ENCODE measurements around the gene EIF5. TPM values are rescaled to one million over a fixed set of nuclear protein-coding genes. Genes with fewer than 3 reads are reported as not detected.

EIF5 gene
- total RNA-seq, 1 donor from 2014 or later, result 86.3 TPM

DNA sequence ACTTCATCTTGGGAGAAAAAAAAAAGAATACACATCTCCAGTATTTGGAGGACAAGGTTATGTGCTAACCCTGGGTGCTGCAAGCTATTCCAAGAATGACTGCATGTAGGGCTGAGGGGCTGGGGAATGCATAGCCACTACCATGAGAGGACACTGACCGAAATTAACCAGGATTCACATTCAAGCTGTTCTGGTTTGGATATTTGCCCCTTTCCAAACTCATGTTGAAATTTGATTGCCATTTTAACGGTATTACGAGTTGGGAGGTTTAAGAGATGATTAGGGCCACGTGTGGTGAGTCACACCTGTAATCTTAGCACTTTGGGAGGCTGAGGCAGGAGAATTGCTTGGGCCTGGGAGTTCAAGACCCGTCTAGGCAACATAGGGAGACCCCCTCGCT, 32.7 kb downstream of the EIF5 start:
- no peak for DNase-seq (ENCODE audit: low read depth in 2 of 2)

DNA sequence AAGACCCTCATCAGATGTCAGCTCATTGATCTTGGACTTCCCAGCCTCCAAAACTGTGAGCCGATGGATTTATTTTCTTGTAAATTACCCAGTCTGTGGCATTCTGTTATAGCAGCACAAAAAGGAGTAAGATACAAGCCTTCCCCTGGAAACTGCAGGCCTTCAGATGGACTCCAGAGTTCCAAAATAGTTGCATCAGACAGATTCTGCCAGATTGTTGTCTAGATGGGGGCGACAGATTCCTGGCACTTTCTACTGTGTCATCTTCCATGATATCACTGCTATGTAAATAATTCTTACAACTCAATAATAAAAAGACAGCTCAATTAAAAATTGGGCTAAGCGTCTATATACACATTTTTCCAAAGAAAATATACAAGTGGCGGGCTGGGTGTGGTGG, 34.0 kb downstream of the EIF5 start:
- DNase-seq (ENCODE audit: low read depth in 2 of 2), result no peak

DNA sequence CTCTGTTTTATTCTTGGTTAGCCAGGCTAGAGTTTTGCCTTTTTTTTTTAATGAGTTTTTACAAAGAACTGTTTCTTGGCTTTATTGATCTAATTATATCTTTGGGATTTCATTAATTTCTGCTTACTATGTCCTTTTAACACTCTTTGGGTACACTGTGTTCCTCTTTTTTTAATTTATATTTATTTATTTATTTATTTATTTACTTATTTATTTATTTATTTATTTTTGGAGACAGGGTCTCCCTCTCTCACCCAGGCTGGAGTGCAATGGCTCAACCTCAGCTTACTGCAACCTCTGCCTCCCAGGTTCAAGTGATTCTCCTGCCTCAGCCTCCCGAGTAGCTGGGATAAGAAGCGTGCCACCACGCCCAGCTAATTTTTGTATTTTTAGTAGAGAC, 36.0 kb downstream of the EIF5 start:
- DNase-seq (ENCODE audit: low read depth in 2 of 2), result no peak

DNA sequence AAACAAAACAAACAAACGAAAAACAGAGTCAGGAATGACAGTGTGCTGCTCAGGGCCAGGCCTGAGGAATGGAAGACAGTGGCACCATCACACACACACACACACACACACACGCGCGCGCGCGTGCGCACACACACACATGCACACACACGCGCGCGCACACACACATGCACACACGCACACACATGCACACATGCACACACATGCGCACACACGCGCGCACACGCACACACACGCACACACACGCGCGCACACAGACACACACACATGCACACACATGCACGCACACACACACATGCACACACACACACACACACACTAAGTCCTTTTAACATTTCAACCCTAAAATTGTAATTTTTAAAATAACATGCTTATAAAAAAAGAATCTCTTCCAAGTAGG, 38.0 kb downstream of the EIF5 start:
- no peak for DNase-seq (ENCODE audit: low read depth in 2 of 2)

DNA sequence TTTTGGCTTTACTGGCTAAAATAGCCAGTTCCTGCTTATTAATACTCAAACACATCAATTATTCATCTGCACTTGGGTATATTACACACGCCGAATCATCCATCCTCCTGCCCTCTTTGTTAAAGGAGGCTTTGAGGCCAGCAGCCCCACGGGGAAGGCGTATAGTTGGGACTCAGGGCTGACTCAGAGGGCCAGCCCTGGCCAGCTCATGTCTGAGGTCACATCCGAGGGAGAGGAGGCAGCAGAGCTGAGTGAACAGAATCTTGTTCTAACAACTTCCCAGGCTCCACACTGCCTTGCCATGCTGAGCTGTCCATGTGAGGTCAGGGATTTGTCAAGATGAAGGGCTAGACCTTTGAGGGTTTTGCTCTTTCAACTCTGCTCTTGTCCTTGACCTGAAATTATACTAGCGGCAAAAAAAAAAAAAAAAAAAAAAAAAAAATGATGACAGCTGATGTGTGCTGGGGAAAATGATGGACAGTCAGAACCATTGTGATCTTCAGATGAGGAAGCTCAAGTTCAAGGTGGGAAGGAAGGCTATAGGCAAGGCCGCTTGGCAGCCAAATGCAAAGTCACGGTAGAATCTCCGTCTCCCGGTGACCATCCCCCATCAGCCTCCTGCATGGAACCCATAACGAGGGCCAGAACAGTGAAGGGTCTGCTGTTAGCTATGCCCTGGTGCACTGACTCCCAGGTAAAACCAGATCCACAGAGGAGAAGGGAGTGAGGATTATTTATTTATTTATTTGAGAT, 38.7 kb downstream of the EIF5 start:
- peak; percentile 29 to 96 for DNase-seq (ENCODE audit: low read depth in 2 of 2)

DNA sequence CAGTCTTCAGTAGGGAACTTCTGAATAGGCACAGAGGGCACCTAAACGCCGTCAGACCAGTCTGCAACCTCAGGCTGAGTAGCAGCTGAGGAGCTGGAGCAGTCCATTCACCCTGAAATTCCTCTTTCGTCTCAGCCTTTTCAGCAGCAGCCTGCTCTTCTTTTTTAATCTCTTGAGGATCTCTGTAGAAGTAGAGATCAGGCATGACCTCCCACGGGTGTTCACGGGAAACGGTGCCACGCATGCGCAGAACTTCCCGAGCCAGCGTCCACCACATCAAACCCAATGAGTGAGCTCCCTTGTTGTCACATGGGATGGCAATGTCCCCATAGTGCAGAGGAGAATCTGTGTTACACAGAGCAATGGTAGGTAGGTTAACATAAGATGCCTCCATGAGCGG, 40.1 kb downstream of the EIF5 start:
- no peak for DNase-seq (ENCODE audit: low read depth in 2 of 2)

DNA sequence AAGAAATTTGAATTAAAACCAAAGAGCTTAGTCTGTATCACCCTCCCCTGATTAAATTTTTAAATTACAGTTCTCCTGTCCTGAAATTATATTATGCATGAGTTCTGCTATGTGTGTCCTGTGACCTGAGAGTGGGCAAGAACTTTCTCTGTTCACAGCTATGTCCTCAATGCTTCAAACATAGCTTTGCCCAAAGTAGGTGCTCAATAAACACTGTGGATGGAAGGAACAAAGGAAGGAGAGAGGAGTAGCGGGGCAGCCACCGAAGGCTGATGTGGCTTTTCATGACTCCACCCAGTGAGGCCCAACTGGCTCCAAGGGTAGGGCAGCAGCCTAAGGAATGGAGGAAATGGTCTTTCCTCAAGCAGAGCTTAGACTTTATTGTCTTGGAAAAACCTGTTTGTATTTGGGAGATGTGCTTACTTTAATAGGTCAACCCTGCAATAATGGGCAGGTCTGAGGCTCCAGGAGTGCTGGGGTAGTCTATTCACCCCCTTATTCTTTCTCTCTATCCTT, 43.5 kb downstream of the EIF5 start:
- no peak for DNase-seq (ENCODE audit: low read depth in 2 of 2)

DNA sequence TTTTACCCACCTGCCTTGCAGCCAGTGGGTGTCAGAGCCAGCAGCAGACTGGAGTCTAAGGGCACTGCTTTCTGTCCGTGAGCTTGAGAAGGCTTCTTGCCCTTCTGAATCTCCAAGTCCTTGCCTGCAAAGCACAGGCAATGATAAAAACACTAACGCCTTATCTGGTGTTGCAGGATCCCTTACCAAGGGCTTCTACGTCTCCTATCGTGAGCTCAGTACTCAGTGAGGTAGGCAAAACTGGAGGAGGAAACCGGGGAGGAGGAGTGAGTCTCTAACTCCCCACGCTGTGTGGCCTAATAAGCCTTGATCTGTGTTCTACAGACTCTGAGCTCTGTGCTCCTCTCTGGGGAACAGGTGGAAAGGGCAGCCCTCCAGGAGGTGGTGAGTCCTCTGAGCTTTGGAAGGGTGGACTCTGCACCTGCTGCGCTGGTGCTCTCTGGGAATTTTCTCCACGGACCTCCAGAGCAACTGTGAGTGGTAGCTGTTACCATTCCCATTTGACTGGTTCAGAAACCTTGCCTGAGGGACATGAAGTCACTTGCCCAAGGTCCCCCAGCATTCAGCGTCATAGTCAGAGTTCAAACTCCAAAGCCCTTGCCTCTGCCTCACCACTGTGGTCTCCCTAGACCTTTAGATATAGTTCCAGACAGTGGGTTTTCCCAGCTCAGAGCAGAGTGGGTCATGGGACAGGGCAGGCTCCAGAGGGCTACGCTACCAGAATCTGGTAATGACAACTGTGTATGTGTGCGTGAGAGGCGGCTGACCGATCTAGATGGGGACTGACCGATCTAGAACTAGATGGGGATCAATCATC, 44.2 kb downstream of the EIF5 start:
- DNase-seq (ENCODE audit: low read depth in 2 of 2), result no peak

DNA sequence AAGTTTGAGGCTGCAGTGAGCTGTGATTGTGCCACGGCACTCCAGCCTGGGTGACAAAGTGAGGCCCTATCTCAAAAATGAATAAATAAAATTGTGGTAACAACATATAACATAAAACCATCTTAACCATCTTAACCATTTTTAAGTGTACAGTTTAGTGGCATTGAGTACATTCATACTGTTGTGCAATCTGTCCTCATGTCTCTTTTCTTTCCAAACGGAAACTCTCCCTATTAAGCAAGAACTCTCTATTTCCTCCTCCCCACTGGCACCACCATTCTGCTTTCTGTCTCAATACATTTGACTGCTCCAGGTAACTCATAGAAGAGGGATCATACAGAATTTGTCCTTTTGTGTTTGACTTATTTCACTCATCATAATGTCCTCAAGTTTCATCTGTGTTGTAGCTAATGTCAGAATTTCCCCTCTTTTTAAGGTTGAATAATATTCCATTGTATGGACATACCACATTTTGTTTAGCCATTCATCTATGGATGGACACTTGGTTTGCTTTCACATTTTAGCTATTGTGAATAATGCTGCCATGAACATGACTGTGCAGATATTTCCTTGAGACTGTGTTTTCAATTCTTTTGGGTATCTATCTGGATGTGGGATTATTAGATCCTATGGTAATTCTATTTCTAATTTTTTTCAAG, 46.8 kb downstream of the EIF5 start:
- no peak for DNase-seq (ENCODE audit: low read depth in 2 of 2)

DNA sequence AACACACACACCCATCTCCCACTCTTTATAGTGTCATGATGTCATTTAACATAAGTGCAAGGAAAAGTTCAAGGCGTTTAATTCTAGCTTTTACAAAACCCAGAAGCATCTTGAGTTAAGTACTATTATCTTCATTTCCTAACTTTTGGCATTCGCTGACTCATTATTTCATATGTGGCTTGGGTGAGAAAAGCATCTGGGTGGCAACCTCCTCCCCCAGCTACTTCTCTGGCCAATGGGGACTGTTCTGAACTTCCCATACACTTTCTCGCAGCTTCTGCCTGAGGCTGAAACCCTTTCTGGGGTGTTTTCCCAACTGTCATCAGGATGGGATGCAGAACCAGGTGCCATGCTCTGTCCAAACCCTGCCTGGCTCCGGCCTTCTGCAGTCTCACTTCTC, 48.3 kb downstream of the EIF5 start:
- peak in 1 of 2 donors; percentile 37 for DNase-seq (ENCODE audit: low read depth in 2 of 2)

DNA sequence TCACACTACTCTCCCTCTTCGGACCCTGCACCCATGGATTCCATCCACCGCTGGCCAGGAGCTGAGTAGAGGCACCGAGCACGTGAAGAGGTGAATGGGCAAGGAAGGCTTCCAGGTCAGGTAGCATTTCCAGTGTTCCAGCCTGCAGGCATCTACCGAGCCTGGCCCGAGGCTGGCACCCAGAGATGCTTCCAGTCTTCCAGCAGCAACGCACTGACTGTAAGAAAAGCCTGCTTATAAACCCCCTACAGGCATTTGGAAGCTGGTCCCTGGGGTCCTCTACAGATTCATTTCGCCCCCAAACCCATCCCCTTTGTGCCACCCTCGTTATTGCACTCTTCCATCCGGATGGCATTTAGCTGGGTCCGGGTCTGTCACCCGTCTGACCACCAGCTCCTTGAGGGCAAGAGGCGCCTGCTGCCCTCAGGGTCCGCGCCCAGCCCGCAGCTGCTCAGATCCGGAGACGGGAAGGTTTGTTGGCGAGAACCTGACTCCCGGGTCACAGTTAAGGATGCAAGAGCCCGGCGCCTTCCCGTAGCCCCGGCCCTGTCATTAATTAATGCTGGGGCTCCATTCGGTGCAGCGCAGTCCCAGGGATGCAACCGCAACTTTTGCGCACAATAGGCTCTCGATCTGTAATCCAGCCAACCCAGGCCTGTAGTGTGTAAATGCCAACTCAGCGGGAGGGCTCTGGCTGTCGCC, 50.6 kb downstream of the EIF5 start:
- DNase-seq (ENCODE audit: low read depth in 2 of 2), result no peak

DNA sequence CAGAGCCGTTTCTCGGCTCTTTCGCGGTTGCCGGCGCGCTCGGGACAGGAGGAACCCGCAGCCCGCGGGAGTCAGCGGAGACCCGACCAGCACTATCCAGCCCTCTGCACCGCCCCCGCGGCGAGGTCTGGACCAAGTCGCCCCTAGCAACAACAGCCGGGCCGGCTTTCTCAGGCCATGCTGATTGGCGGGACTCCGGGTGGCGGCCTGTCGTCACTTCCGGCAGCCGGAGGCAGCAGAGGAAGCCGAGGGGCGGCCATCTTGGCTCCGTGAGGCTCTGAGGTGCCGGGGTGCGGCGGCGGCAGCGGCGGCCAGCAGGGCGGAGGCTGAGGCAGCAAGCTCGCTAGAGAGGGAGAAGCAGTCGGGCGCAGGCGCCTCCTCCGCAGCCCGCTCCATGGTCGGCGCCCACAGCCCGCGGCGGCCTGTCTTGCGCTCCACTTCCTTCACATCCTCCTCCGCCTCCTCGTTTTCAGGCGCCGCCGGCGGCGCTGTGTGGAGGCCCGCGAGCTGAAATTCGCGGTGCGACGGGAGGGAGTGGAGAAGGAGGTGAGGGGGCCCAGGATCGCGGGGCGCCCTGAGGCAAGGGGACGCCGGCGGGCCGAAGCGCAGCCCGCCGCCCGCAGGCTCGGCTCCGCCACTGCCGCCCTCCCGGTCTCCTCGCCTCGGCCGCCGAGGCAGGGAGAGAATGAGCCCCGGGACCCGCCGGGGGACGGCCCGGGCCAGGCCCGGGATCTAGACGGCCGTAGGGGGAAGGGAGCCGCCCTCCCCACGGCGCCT, 51.3 kb downstream of the EIF5 start, which contains the start of gene MARK3:
TSS of gene MARK3 (plus strand) at position 264 of the 777 bp plus-strand sequence. CDS start 615 bp downstream, outside the sequence.
- DNase-seq (ENCODE audit: low read depth in 2 of 2), result peak; percentile 97

DNA sequence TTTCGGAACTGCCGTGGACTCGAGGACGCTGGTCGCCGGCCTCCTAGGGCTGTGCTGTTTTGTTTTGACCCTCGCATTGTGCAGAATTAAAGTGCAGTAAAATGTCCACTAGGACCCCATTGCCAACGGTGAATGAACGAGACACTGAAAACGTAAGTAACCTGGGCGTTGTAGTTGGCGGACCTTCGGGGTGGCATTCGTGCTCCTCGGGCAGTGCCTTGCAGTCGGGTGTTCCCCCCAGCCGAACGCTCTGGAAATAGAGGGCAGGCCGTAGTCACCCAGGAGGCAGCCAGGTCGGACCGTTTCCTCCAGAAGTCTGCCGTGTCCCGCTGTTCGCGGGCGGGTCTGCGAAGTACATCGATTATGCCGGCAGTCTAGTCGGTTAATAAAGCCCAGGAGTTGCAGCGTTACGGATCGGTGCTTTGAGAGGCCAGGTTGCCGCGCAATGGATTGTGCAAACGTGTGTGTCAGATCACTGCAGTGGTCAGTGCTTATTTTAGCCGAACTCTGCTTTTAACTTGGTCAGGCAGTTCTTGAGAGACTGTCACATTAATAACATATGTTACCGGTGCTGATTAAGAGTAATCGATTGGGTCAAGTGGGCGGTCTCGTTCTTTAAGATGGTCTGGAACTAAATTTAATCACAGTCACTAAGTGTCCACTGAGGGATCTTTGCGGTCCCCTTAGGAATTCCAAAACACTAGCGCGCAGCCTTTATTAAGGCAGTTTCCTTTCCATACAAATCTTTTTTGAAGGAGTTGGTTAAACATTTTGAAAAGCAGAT, 52.1 kb downstream of the EIF5 start:
- DNase-seq (ENCODE audit: low read depth in 2 of 2), result peak; percentile 37 to 44

DNA sequence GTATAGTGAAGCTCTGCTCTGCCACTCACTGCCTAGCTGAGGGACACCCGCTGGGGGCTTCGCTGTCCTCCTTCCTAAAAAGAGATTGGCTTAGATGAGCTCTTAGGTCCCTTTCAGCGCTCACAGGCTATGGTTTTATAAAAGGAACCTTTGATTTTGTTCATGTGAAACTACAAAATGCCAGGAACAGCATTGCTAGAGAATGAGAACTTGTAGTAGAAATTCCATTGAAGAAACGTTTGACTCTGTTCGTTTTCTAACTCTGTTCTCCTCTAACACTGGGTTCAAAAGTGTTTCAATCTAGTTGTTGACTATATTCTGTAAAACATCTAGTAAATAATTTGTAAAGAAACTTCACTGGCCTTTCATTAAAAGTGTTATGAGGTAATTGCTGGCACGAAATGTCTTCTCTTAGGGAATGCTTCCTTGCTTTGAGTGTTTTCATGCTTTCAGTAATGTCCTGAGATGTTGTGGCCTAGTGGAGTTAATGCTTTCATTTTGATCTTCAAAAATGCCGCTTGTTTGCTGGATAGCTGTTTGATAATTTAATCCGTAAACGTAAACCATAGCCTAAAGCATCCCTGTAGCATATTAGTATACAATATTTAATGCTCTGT, 52.8 kb downstream of the EIF5 start:
- DNase-seq (ENCODE audit: low read depth in 2 of 2), result peak in 1 of 2 donors; percentile 44

DNA sequence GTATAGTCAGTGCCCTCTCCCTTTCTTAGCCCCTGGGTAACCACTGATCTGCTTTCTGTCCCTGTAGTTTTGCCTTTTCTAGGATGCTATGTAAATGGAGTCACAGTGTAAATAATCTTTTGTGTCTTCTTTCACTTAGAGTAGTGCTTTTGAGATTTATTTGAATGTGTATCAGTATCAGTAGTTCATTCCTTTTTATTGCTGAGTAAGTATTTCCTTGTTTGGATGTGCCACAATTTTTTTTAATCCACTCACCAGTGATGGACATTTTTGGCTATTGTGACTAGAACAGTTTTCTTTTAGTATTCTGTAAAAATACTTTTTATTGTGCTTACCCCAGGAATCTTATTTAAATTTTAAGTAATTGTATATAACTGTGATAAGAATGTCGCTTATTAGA, 54.6 kb downstream of the EIF5 start:
- no peak for DNase-seq (ENCODE audit: low read depth in 2 of 2)

DNA sequence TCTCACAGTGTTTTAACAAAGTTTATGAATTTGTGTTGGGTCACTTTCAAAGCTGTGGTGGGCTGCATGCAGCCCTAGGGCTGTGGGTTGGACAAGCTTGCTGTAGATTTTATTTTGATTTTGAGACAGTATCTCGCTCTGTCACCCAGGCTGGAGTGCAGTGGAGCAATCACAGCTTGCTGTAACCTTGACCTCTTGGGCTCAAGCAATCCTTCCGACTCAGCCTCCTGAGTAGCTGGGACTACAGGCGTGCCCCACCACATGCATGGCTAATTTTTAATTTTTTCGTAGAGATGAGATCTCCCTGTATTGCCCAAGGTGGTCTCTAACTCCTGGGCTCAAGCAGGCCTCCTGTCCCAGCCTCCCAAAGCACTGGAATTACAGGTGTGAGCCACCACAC, 56.6 kb downstream of the EIF5 start:
- DNase-seq (ENCODE audit: low read depth in 2 of 2), result no peak

DNA sequence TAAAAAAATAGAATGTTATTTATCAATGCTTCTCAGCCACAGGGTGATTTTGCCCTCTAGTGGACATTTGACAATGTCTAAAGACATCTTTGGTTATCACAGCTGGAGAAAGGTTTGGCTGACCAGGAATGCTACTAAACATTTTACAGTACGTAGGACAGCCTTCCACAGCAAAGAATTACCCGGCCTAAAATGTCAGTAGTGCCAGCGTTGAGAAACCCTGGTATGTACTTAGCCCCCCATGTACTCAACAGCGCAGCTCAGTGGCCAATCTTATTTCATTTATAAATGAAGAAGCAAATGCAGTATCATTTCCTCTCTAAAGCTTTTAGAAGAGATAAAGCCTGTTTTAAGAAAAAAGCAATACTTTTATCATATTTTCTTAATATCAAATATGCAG, 57.0 kb downstream of the EIF5 start:
- peak; percentile 61 for DNase-seq (ENCODE audit: low read depth in 2 of 2)

DNA sequence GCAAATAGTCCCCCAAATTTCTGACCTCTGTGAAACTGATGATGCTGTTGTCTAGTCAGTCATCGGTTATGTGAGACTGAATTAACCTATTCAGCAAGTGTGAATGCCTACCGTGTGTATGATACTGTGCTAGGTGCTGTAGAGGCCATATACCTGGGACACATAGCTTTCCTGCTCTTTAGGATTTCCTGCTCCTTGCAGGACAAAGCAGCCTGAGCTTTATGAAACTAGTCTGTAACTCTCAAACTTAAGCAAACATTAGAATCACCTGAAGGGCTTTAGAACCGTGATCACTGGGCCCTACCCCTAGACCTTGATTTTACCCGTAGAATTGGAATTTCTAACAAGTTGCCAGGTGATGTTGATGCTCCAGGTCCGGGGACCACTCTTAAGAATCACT, 58.1 kb downstream of the EIF5 start:
- DNase-seq (ENCODE audit: low read depth in 2 of 2), result no peak

DNA sequence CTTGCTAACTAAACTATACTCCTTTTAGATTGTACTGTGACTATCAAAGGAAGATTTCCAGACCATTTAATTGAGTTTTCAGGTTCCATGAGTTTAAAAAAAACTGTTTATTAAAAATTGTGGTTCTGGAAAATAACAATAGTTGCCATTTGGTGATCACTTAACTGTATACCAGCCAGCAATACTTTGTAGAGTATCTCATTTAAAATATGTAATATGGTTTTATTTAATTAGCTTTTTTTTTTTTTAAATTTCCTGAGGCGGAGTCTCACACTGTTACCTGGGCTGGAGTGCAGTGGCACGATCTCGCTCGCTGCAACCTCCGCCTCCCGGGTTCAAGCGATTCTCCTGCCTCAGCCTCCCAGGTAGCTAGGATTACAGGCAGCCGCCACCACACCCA, 58.5 kb downstream of the EIF5 start:
- no peak for DNase-seq (ENCODE audit: low read depth in 2 of 2)

All from lung microvascular endothelial cell (primary cell).